Measurements from ENCODE around the gene HLTF.

HLTF gene

GRCh38 chr3:149000206-149000745 lies 86.1 kb downstream of the HLTF start:
- H3K4me1 Mint-ChIP-seq, result peaks cover 14% of the 10 kb centered on the region
- H3K27ac Mint-ChIP-seq, result no peak overlapping the region
- DNase-seq, result no peak
- no peak for TF ChIP-seq CTCF (IDR thresholded peaks at IDR 0.05)
- H3K4me3 Mint-ChIP-seq, result no peak overlapping the region
- no peaks in the 10 kb centered on the region for H3K9me3 Mint-ChIP-seq
- H3K36me3 Mint-ChIP-seq (ENCODE audit: low read depth), result peaks cover 14% of the 10 kb centered on the region
- no peaks in the 10 kb centered on the region for H3K27me3 Mint-ChIP-seq (ENCODE audit: low read depth, poor library complexity)

DNA sequence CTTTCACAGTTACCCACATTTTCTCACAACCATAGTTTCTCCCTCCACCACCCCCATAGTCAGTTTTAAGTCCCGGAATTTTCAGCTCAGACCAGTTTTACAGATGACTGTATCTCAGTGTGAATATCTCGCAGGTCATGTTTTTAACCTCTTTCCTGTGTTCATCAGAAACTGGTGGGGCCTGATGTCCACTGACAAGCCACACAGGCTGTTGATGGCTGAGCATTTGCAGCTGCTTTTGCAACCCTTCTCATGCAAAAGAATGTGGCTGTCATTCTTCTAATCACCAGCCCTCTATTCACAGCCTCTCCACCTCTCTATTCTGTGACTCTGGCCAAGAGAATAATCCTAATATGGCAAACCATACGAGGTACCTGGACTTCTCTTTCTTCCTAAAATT lies 86.5 kb downstream of the HLTF start:
- H3K27ac Mint-ChIP-seq, result no peak overlapping the region
- no peak for DNase-seq
- TF ChIP-seq CTCF (IDR thresholded peaks at IDR 0.05), result no peak
- peaks cover 14% of the 10 kb centered on the region for H3K36me3 Mint-ChIP-seq (ENCODE audit: low read depth)
- no peak overlapping the region for H3K4me3 Mint-ChIP-seq
- no peaks in the 10 kb centered on the region for H3K9me3 Mint-ChIP-seq
- H3K27me3 Mint-ChIP-seq (ENCODE audit: low read depth, poor library complexity), result no peaks in the 10 kb centered on the region
- H3K4me1 Mint-ChIP-seq, result peaks cover 12% of the 10 kb centered on the region

DNA sequence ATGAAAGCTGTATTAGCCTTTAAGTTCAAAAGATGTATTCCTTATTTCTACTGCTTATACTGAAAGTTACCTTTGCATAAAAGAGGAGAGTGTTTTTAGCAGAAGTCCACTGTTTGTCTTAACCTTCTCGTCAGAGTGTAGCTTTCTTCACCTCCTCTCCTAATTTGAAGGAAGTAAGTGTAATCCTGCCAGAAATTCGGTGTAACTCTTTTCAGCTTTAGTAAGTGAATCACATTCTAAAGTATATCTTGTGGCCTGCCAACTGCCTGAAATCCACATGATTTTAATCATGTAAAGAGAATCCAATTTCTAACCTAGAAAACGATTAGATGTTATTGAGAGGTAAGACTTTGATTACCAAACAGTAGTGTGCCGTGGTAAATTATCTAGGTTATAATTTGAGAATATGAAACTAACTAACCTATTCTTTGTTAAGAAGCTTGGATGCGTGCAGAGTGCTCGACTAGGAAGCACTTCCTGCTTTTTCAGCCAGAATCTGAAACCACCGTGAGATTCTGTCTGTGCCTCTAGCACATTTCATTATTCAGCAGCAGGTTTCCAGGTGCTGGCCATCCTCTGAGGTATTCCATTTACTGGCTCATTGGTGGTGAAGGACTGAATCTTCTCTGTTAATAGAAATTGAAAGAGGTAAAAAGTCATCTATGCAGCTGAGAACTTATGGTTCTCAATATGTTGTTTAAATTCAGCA lies 87.5 kb downstream of the HLTF start:
- peaks cover 14% of the 10 kb centered on the region for H3K36me3 Mint-ChIP-seq (ENCODE audit: low read depth)
- H3K4me3 Mint-ChIP-seq, result no peak overlapping the region
- no peak for DNase-seq
- no peak overlapping the region for H3K27ac Mint-ChIP-seq
- no peaks in the 10 kb centered on the region for H3K27me3 Mint-ChIP-seq (ENCODE audit: low read depth, poor library complexity)
- no peak for TF ChIP-seq CTCF (IDR thresholded peaks at IDR 0.05)
- no peaks in the 10 kb centered on the region for H3K9me3 Mint-ChIP-seq
- H3K4me1 Mint-ChIP-seq, result peaks cover 2% of the 10 kb centered on the region

- Mint-ChIP-seq H3K27me3 (ENCODE audit: low read depth, poor library complexity) (peaks cover under 1% of the 10 kb centered on the region), H3K4me3 (no peak overlapping the region), H3K4me1 (no peaks in the 10 kb centered on the region), H3K27ac (no peak overlapping the region), H3K36me3 (ENCODE audit: low read depth) (peaks cover 14% of the 10 kb centered on the region), H3K9me3 (no peaks in the 10 kb centered on the region)
- TF ChIP-seq CTCF (IDR thresholded peaks at IDR 0.05), result no peak
- DNase-seq, result no peak
Measured at GRCh38 chr3:148998297-148998696, 88.0 kb downstream of the HLTF start.

GRCh38 chr3:148997623-148998022 lies 88.7 kb downstream of the HLTF start:
- H3K27me3 Mint-ChIP-seq (ENCODE audit: low read depth, poor library complexity), result peaks cover 6% of the 10 kb centered on the region
- H3K36me3 Mint-ChIP-seq (ENCODE audit: low read depth), result peaks cover 14% of the 10 kb centered on the region
- no peak for DNase-seq
- no peaks in the 10 kb centered on the region for H3K9me3 Mint-ChIP-seq
- H3K4me1 Mint-ChIP-seq, result peaks cover 1% of the 10 kb centered on the region
- H3K4me3 Mint-ChIP-seq, result no peak overlapping the region
- H3K27ac Mint-ChIP-seq, result no peak overlapping the region
- TF ChIP-seq CTCF (IDR thresholded peaks at IDR 0.05), result no peak

Measured in nephron progenitor cell (in vitro differentiated cells).